ENCODE data around the gene PAIP2. TPM values are rescaled to one million over a fixed set of nuclear protein-coding genes. Genes with fewer than 3 reads are reported as not detected.

Gene PAIP2
- total RNA-seq, 2 donors from 2014 or later = 29.0 to 54.2 TPM

DNA sequence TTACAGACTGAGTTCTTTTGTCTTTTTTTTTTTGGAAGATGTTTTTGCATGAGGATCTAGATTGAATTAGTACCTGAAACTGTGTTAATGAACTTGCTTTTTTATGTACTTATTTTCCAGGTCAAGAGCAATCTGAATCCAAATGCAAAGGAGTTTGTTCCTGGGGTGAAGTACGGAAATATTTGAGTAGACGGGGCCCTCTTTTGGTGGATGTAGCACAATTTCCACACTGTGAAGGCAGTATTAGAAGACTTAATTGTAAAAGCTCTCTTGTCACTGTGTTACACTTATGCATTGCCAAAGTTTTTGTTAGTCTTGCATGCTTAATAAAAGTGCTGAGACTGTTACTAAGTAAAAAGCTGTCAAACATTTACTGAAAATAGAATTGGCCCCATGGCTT is 27.0 kb downstream of the PAIP2 start:
- Histone ChIP-seq H3K4me3 (no peak overlapping the region), H3K27me3 (no peaks in the 10 kb centered on the region), H3K4me1 (peaks cover 5% of the 10 kb centered on the region), H3K36me3 (replicated peaks in 1 of 2; ENCODE audit: insufficient read depth in 1 of 2, low read depth in 2 of 2) (peaks cover 4 to 16% of the 10 kb centered on the region in 2 donors), H3K27ac (no peak overlapping the region), H3K9me3 (no peaks in the 10 kb centered on the region)
- intact Hi-C loops (cut with DNase I) = no loop called here
- TF ChIP-seq, protein P1, sequence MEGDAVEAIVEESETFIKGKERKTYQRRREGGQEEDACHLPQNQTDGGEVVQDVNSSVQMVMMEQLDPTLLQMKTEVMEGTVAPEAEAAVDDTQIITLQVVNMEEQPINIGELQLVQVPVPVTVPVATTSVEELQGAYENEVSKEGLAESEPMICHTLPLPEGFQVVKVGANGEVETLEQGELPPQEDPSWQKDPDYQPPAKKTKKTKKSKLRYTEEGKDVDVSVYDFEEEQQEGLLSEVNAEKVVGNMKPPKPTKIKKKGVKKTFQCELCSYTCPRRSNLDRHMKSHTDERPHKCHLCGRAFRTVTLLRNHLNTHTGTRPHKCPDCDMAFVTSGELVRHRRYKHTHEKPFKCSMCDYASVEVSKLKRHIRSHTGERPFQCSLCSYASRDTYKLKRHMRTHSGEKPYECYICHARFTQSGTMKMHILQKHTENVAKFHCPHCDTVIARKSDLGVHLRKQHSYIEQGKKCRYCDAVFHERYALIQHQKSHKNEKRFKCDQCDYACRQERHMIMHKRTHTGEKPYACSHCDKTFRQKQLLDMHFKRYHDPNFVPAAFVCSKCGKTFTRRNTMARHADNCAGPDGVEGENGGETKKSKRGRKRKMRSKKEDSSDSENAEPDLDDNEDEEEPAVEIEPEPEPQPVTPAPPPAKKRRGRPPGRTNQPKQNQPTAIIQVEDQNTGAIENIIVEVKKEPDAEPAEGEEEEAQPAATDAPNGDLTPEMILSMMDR (IDR thresholded peaks at IDR 0.05) = no peak
- no peak for TF ChIP-seq POLR2A (IDR thresholded peaks at IDR 0.05)
- DNase-seq = no peak
- no peak for ATAC-seq
- WGBS, 2 donors = 91 to 93% methylated on average over 2 of the region's 2 CpGs

DNA sequence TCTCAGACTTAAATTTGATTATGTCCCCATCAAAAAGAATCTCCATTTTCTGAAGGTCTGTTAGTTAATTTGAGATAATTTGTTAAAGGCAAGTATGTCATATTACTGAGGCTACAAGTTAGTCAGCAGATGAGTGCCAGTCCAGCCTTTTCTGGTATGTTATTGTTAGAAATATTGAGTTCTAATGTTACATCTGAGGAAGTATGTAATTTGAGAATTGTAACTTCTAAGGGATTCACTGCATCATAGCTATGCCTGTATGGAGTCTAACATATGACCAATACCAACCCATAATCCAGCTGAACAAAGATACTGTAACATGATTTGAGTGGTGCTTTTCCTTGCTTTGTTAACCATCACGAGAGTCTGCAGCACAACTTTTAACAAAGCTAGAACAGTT is 27.5 kb downstream of the PAIP2 start:
- peaks cover 10% of the 10 kb centered on the region for H3K4me1 ChIP-seq
- no peaks in the 10 kb centered on the region for H3K27me3 ChIP-seq
- no peak overlapping the region for H3K27ac ChIP-seq
- intact Hi-C loops (cut with DNase I) = no loop called here
- H3K4me3 ChIP-seq = no peak overlapping the region
- ATAC-seq (no peak), DNase-seq (no peak)
- H3K36me3 ChIP-seq (replicated peaks in 1 of 2; ENCODE audit: insufficient read depth in 1 of 2, low read depth in 2 of 2) = peaks cover 4 to 16% of the 10 kb centered on the region in 2 donors
- 90 to 100% methylated on average over 1 of the region's 1 CpG for WGBS, 2 donors
- TF ChIP-seq POLR2A (IDR thresholded peaks at IDR 0.05) = no peak
- TF ChIP-seq, protein P1 (IDR thresholded peaks at IDR 0.05) = no peak
- no peaks in the 10 kb centered on the region for H3K9me3 ChIP-seq

DNA sequence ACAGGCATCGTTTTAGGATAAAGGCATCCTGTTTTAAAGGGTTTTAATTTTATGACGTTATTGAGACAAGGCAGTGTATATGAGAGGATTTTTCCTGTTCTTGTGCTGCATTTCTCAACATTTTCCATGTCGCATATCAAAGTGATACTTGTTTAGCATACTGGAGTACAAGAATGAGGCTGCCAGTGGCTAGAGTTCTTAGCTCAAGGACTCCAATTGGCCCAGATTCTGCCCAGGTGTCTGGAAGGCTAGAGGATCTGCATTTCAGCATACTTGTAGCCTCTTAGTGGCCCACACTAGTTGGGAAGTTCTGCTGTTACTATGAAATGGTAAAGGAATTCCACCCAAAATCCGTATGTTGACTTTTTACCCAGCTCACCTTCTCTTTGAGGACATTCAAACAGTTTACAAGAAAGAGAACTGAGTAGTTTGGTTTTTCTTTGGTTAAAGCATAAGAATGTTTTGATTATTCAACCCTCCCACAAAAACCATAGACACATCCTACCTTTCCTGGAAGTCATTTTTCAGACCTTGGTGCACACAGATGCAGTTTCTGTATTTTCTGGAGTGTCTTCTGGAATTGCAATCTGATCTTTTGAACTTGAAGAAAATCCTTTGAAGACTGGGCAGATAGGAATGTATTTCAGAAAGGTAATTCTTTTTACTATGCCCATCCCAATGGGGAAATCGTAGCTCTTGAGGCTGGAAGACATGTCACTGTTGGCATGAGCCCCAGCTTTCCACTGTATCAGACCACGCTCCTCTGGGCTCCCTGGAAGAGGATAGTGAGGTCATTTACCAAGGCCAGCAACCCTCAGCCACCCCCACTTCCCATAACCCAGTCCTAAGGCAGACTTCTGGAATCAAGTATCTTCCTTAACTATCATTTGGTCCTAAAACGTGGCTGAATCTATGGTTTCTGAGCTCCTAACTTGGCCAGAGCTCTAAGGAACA is 30.1 kb downstream of the PAIP2 start:
- Histone ChIP-seq H3K27ac (no peak overlapping the region), H3K4me1 (peaks cover 10% of the 10 kb centered on the region), H3K27me3 (no peaks in the 10 kb centered on the region), H3K4me3 (no peak overlapping the region), H3K36me3 (replicated peaks in 1 of 2; ENCODE audit: insufficient read depth in 1 of 2, low read depth in 2 of 2) (peaks cover 4 to 8% of the 10 kb centered on the region in 2 donors), H3K9me3 (no peaks in the 10 kb centered on the region)
- TF ChIP-seq, protein P1 (IDR thresholded peaks at IDR 0.05) = no peak
- no peak for TF ChIP-seq POLR2A (IDR thresholded peaks at IDR 0.05)
- ATAC-seq (no peak), DNase-seq (no peak)
- 78 to 87% methylated on average over 7 of the region's 7 CpGs for whole genome bisulfite sequencing, 2 donors
- intact Hi-C loops (cut with DNase I) = no loop called here

DNA sequence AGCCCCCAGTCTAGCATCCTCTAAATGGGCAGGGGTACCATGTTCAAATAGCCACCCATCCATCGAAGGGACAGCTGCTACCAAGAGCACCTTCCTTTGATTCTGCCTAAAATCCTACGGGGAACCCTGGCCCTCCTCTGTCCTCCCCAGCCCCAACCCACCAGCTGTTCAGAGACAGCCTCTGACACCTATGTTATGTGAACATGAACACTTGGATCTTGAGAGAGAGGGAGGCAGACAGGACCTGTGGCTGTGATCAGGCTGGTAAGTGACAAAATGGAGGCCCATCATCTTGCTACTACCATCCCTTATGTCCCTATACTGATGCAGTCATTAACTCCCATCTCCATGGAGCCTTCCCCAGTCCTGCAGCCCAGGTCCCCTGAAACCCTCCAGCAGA is 33.3 kb downstream of the PAIP2 start:
- Histone ChIP-seq H3K4me1 (peaks cover 10% of the 10 kb centered on the region), H3K36me3 (replicated peaks in 1 of 2; ENCODE audit: insufficient read depth in 1 of 2, low read depth in 2 of 2) (peaks cover 0 to 6% of the 10 kb centered on the region in 2 donors), H3K4me3 (no peak overlapping the region), H3K9me3 (no peaks in the 10 kb centered on the region), H3K27ac (no peak overlapping the region), H3K27me3 (no peaks in the 10 kb centered on the region)
- ATAC-seq = no peak
- intact Hi-C loops (cut with DNase I) = no loop called here
- 88 to 93% methylated on average over 2 of the region's 2 CpGs for WGBS, 2 donors
- TF ChIP-seq, protein P1 (IDR thresholded peaks at IDR 0.05) = no peak
- TF ChIP-seq POLR2A (IDR thresholded peaks at IDR 0.05) = no peak
- no peak for DNase-seq
